Measurements from ENCODE around the gene RAD9A. TPM values are rescaled to one million over a fixed set of nuclear protein-coding genes. Genes with fewer than 3 reads are reported as not detected.

RAD9A gene
- 46.1 and 49.4 TPM in 2 replicates for total RNA-seq
- long read RNA-seq, partial matches to known transcripts, result 1 of 1 reads
- long read RNA-seq, other reads (novel, unspliced or antisense), result 0 of 1 reads

DNA sequence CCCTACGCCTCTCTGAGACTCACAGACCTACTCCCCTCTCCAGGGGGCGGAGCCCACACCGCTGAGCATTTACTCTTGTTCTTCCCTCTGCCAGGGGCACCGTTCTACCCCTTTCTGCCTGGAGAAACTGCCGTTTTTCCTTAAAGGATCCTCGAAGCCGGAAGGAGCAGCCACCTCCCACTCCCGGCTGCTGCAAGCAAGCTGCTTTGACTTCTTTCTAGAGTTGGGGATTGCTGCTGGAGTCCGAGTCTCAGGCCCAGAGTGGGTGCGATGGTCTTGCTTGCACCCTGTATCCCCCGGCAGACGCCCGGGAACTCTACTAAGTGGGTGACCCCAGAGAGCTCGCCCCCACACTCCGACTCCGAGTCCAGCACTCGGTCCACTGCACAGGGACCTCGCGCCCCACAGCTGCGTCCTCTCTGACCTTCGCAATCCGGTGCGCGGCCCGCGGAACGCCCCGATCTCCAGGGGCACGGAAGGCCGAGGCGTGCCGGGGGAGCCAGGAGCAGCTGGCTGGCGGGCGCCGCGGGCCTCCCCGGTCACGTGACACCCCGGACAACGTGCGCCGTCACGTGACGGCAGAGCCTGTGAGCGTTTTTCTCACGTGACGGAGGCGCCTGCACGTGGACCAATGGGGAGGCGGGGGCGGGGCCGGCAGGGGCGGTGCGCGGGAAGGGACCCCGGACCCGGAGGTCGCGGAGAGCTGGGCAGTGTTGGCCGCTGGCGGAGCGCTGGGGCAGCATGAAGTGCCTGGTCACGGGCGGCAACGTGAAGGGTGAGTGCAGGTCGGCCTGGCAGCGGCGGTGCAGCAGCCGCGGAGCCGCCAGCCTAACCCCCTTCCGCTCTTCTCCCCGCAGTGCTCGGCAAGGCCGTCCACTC, at the start of gene RAD9A:
Gene RAD9A, plus strand, starts transcription at position 683 of the 879 bp plus-strand sequence. Its CDS starts 59 bp downstream, at position 742.
- H3K4me1 Mint-ChIP-seq, result peaks cover 29% of the 10 kb centered on the region
- peak within 1 kb of the TSS; percentile 92 for H3K27ac Mint-ChIP-seq (ENCODE audit: unreplicated experiment)
- TF ChIP-seq, protein P1, sequence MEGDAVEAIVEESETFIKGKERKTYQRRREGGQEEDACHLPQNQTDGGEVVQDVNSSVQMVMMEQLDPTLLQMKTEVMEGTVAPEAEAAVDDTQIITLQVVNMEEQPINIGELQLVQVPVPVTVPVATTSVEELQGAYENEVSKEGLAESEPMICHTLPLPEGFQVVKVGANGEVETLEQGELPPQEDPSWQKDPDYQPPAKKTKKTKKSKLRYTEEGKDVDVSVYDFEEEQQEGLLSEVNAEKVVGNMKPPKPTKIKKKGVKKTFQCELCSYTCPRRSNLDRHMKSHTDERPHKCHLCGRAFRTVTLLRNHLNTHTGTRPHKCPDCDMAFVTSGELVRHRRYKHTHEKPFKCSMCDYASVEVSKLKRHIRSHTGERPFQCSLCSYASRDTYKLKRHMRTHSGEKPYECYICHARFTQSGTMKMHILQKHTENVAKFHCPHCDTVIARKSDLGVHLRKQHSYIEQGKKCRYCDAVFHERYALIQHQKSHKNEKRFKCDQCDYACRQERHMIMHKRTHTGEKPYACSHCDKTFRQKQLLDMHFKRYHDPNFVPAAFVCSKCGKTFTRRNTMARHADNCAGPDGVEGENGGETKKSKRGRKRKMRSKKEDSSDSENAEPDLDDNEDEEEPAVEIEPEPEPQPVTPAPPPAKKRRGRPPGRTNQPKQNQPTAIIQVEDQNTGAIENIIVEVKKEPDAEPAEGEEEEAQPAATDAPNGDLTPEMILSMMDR (conservative IDR thresholded peaks at IDR 0.05), result no peak
- DNase-seq (ENCODE audit: low read depth, low spot score), result peak; percentile 85
- H3K27me3 Mint-ChIP-seq (ENCODE audit: low read depth), result peaks cover 17% of the 10 kb centered on the region
- no peaks in the 10 kb centered on the region for H3K9me3 Mint-ChIP-seq
- H3K36me3 Mint-ChIP-seq (ENCODE audit: low read depth), result no peaks in the 10 kb centered on the region
- peak within 1 kb of the TSS; percentile 93 for H3K4me3 Mint-ChIP-seq

- no peak overlapping the region for H3K4me3 Mint-ChIP-seq
- no peaks in the 10 kb centered on the region for H3K9me3 Mint-ChIP-seq
- TF ChIP-seq, protein P1 (conservative IDR thresholded peaks at IDR 0.05), result no peak
- no peak for DNase-seq (ENCODE audit: low read depth, low spot score)
- H3K27ac Mint-ChIP-seq (ENCODE audit: unreplicated experiment), result no peak overlapping the region
- no peaks in the 10 kb centered on the region for H3K36me3 Mint-ChIP-seq (ENCODE audit: low read depth)
- H3K27me3 Mint-ChIP-seq (ENCODE audit: low read depth), result no peaks in the 10 kb centered on the region
- H3K4me1 Mint-ChIP-seq, result no peaks in the 10 kb centered on the region
Measured at GRCh38 chr11:67344264-67344663, 47.5 kb upstream of the RAD9A start.

- Mint-ChIP-seq H3K4me1 (no peaks in the 10 kb centered on the region), H3K27ac (ENCODE audit: unreplicated experiment) (no peak overlapping the region), H3K9me3 (no peaks in the 10 kb centered on the region), H3K36me3 (ENCODE audit: low read depth) (no peaks in the 10 kb centered on the region), H3K27me3 (ENCODE audit: low read depth) (no peaks in the 10 kb centered on the region), H3K4me3 (no peak overlapping the region)
- TF ChIP-seq, protein P1 (conservative IDR thresholded peaks at IDR 0.05), result no peak
- DNase-seq (ENCODE audit: low read depth, low spot score), result no peak
Measured at GRCh38 chr11:67345247-67345919, 46.4 kb upstream of the RAD9A start.

DNA sequence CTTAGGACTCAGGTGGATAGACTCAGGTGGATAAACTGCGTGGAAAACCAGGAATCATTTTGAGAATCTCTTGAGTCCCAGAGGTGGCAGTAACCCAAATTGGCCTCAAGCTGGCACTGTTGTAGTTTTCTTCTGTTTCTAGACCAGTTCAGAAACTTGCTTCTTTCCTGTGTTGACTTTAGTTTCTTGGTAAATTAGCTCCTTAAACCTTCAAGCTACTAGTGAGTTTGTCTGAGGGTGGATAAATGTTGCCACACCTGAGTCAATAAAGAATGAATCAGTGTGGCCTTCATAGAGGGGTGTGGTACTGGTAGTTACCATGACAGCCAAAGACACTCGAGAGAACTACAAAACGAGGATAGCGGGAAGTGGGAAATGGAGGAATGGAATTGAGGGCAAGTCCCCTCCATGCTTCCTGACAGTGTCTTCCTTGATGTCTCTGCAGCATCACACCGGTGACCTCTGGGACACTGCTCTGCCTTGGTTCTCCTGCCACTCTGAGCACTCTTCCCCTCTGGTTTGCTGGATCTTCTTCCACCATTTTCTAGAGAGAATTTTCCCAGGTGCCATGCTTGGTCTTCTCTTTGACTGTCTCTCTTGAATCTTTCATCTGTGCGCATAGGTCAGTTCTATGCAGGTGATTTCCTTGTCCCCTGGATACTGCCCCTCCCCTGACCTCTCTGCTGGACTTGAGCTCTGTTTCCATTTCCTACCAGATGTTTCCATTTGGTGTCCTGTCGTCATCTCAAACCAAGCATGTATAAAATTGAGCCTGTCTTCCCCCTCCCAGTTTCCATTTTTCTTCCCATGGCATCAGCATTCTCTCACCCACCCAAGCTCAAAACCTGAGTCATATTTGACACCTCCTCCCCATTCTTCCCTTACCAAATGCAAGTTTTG, 45.6 kb upstream of the RAD9A start:
- Mint-ChIP-seq H3K9me3 (no peaks in the 10 kb centered on the region), H3K4me3 (no peak overlapping the region), H3K4me1 (peaks cover under 1% of the 10 kb centered on the region), H3K36me3 (ENCODE audit: low read depth) (no peaks in the 10 kb centered on the region), H3K27ac (ENCODE audit: unreplicated experiment) (no peak overlapping the region), H3K27me3 (ENCODE audit: low read depth) (no peaks in the 10 kb centered on the region)
- DNase-seq (ENCODE audit: low read depth, low spot score), result no peak
- TF ChIP-seq, protein P1 (conservative IDR thresholded peaks at IDR 0.05), result peak; percentile 67
